ENCODE data around the gene CFTR. TPM values are rescaled to one million over a fixed set of nuclear protein-coding genes. Genes with fewer than 3 reads are reported as not detected.

Gene CFTR
- total RNA-seq, 1 experiment from 2014 or later = 1.2 TPM

- no CpG with 5 or more reads among the region's 2 CpGs for WGBS (ENCODE audit: extremely low coverage, insufficient read length, low lambda C conversion rate)
- Mint-ChIP-seq H3K36me3 (ENCODE audit: insufficient read depth in 1 of 3, low read depth in 3 of 3) (no peaks in the 10 kb centered on the region), H3K9me3 (no peaks in the 10 kb centered on the region), H3K27ac (no peak overlapping the region), H3K27me3 (ENCODE audit: low read depth) (no peaks in the 10 kb centered on the region), H3K4me1 (peaks cover 0 to 4% of the 10 kb centered on the region in 2 experiments; a peak in 2 of 4 replicates), H3K4me3 (no peak overlapping the region)
- no peak overlapping the region for H3T11ph ChIP-seq (ENCODE audit: low read length)
- DNase-seq = no peak
- H3K79me2 ChIP-seq (ENCODE audit: insufficient read depth, low read length) = no peaks in the 10 kb centered on the region
- no peak overlapping the region for H4K91ac ChIP-seq (ENCODE audit: insufficient read length, low read depth, low read length)
- no peaks in the 10 kb centered on the region for H4K20me1 ChIP-seq (ENCODE audit: control insufficient read depth, insufficient read depth, insufficient read length)
- no peaks in the 10 kb centered on the region for H3K23me2 ChIP-seq (ENCODE audit: insufficient read length, low read depth, low read length, poor library complexity, severe bottlenecking)
- H2BK5ac ChIP-seq (ENCODE audit: insufficient read length, low read length) = no peak overlapping the region
- H3K9me3 ChIP-seq (ENCODE audit: control insufficient read depth, low read depth, low read length) = no peaks in the 10 kb centered on the region
- H3K14ac ChIP-seq (ENCODE audit: insufficient read depth, low read length) = no peak overlapping the region
- no peak overlapping the region for H2BK120ac ChIP-seq (ENCODE audit: low read depth, low read length, poor library complexity, severe bottlenecking)
- H3K56ac ChIP-seq (ENCODE audit: insufficient read length, low read depth, low read length) = no peak overlapping the region
- no peak overlapping the region for H2BK12ac ChIP-seq (ENCODE audit: insufficient read length, low read depth, low read length)
- H3K4me1 ChIP-seq (ENCODE audit: insufficient read depth, low read length) = no peaks in the 10 kb centered on the region
- no peak overlapping the region for H3K27ac ChIP-seq (ENCODE audit: insufficient read length, low read depth, low read length)
- no peak overlapping the region for H4K5ac ChIP-seq (ENCODE audit: insufficient read length, low read depth, low read length)
- H3K4ac ChIP-seq (ENCODE audit: low read depth, low read length) = no peak overlapping the region
- no peak overlapping the region for H3K9ac ChIP-seq (ENCODE audit: extremely low read depth, insufficient read length, low read length)
- no peak overlapping the region for H4K8ac ChIP-seq (replicated peaks; ENCODE audit: insufficient read length, low read depth, low read length)
- H3K4me2 ChIP-seq (ENCODE audit: insufficient read depth, insufficient read length, low read length) = no peak overlapping the region
- no peak overlapping the region for H3K23ac ChIP-seq (ENCODE audit: insufficient read length, low read depth, low read length)
- H3K27me3 ChIP-seq (ENCODE audit: insufficient read depth, low read length) = no peaks in the 10 kb centered on the region
- no peak overlapping the region for H2AK5ac ChIP-seq (ENCODE audit: insufficient read length, low read length)
- H3K79me1 ChIP-seq (ENCODE audit: insufficient read depth, low read depth, low read length, poor library complexity, severe bottlenecking) = no peaks in the 10 kb centered on the region
- no peak overlapping the region for H2BK20ac ChIP-seq (ENCODE audit: low read depth, low read length, poor library complexity, severe bottlenecking)
- TF ChIP-seq CTCF (conservative IDR thresholded peaks at IDR 0.05) = no peak
- H2AFZ ChIP-seq (ENCODE audit: low read length) = no peak overlapping the region
- H2BK15ac ChIP-seq (ENCODE audit: low read depth, low read length) = no peak overlapping the region
- H3K18ac ChIP-seq (ENCODE audit: insufficient read length, low read depth, low read length) = no peak overlapping the region
These were observed 13.6 kb downstream of the CFTR start for GRCh38 chr7:117493460-117493859.
